HL-60 (cell line): ENCODE measurements around the gene NPR2.

Experiments used
- DNase-seq, 2 experiments: peaks; one replicate each; pipeline ENCODE4 v3.0.0-alpha.2; 2010 to 2020; ENCODE audit warnings: low read depth in 1 of 2, low spot score in 1 of 2
- H3K27ac ChIP-seq: fragments of 250-450 bp; sonication (Bioruptor Pico); replicated peaks from 2 replicates; pipeline ENCODE4 v1.5.1; 2020; ENCODE audit warnings: mild to moderate bottlenecking, moderate library complexity
- H3K27me3 ChIP-seq: fragments of 250-450 bp; sonication (Bioruptor Pico); 2 replicates; pipeline ENCODE4 v1.5.1; 2021; ENCODE audit warnings: mild to moderate bottlenecking, moderate library complexity; ENCODE audit not compliant: insufficient read depth, poor library complexity, severe bottlenecking
- H3K4me3 ChIP-seq: replicated peaks from 2 replicates; pipeline ENCODE4 v1.5.1; 2011; ENCODE audit warnings: mild to moderate bottlenecking, control low read depth, low read length; ENCODE audit not compliant: insufficient read depth
- CTCF ChIP-seq: IDR thresholded peaks from one replicate; pipeline ENCODE4 v1.5.1; 2011; ENCODE audit warnings: low read length, control low read depth, inconsistent platforms; ENCODE audit not compliant: insufficient read depth
- GABPA ChIP-seq: IDR thresholded peaks from 2 replicates; pipeline ENCODE4 v1.6.1; 2012; ENCODE audit warnings: low read depth
- POLR2AphosphoS5 ChIP-seq: IDR thresholded peaks from 2 replicates; pipeline ENCODE4 v1.6.1; 2012; ENCODE audit warnings: low read depth
- REST ChIP-seq: IDR thresholded peaks from 2 replicates; pipeline ENCODE4 v1.6.1; 2012; ENCODE audit warnings: low read depth; ENCODE audit not compliant: insufficient replicate concordance
- SPI1 ChIP-seq: IDR thresholded peaks from 2 replicates; pipeline ENCODE4 v1.6.1; 2012; ENCODE audit warnings: low read depth, mild to moderate bottlenecking, borderline replicate concordance

NPR2 gene

GRCh38 chr9:35856206-35856605 lies 64.8 kb downstream of the NPR2 start:
- no peak for TF ChIP-seq SPI1
- TF ChIP-seq CTCF, result no peak
- TF ChIP-seq GABPA, result no peak
- no peak for TF ChIP-seq POLR2AphosphoS5
- TF ChIP-seq REST, result no peak

GRCh38 chr9:35856882-35857281 lies 65.5 kb downstream of the NPR2 start:
- H3K4me3 ChIP-seq, result no peak overlapping the region
- TF ChIP-seq SPI1, result no peak
- no peak overlapping the region for H3K27ac ChIP-seq
- peaks cover 16% of the 10 kb centered on the region for H3K27me3 ChIP-seq
- no peak for DNase-seq

More at GRCh38 chr9:35856206-35856605, 64.8 kb downstream of the NPR2 start:
- Histone ChIP-seq H3K27ac (no peak overlapping the region), H3K27me3 (peaks cover 18% of the 10 kb centered on the region), H3K4me3 (no peak overlapping the region)
- no peak for DNase-seq

GRCh38 chr9:35858458-35858857 lies 67.1 kb downstream of the NPR2 start:
- TF ChIP-seq CTCF, result no peak
- no peak for TF ChIP-seq SPI1
- TF ChIP-seq GABPA, result no peak
- no peak for TF ChIP-seq REST
- no peak for TF ChIP-seq POLR2AphosphoS5
- Histone ChIP-seq H3K27me3 (peaks cover 12% of the 10 kb centered on the region), H3K4me3 (no peak overlapping the region), H3K27ac (no peak overlapping the region)
- no peak for DNase-seq
